Measurements from ENCODE around the gene MDN1. TPM values are rescaled to one million over a fixed set of nuclear protein-coding genes. Genes with fewer than 3 reads are reported as not detected.
"Not testable (repeated sequence)": the region's sequence is repeated elsewhere in the genome, so short reads cannot be mapped to it uniquely, and the experiment has no call there.

The MDN1 gene
- polyA plus RNA-seq, 1 experiment: 3.3 TPM

GRCh38 chr6:89817481-89817880 lies 2.1 kb downstream of the MDN1 start:
- ChIA-PET POLR2A (no interaction called here), CTCF (no interaction called here)
- no peak for DNase-seq (ENCODE audit: low read depth)
- TF ChIP-seq CTCF (IDR thresholded peaks at IDR 0.05; ENCODE audit: insufficient read depth, low read depth, low read length): no peak
- Histone ChIP-seq H3K27me3 (ENCODE audit: control insufficient read depth, insufficient read depth, low read length) (no peaks in the 10 kb centered on the region), H3K36me3 (ENCODE audit: control insufficient read depth, insufficient read depth, low read length) (no peaks in the 10 kb centered on the region), H3K4me3 (ENCODE audit: low read depth, low read length) (no peak overlapping the region)

- POLR2A ChIA-PET; CTCF ChIA-PET; H3K36me3 ChIP-seq (ENCODE audit: control insufficient read depth, insufficient read depth, low read length); H3K27me3 ChIP-seq (ENCODE audit: control insufficient read depth, insufficient read depth, low read length); DNase-seq (ENCODE audit: low read depth); H3K4me3 ChIP-seq (ENCODE audit: low read depth, low read length): not testable (repeated sequence)
These were observed 6.2 kb downstream of the MDN1 start for GRCh38 chr6:89813422-89813821.

- ChIA-PET POLR2A (no interaction called here), CTCF (no interaction called here)
- H3K36me3 ChIP-seq (ENCODE audit: control insufficient read depth, insufficient read depth, low read length): no peaks in the 10 kb centered on the region
- no peaks in the 10 kb centered on the region for H3K27me3 ChIP-seq (ENCODE audit: control insufficient read depth, insufficient read depth, low read length)
- no peak for TF ChIP-seq CTCF (IDR thresholded peaks at IDR 0.05; ENCODE audit: insufficient read depth, low read depth, low read length)
- no peak for DNase-seq (ENCODE audit: low read depth)
- H3K4me3 ChIP-seq (ENCODE audit: low read depth, low read length): no peak overlapping the region
These were observed 12.0 kb downstream of the MDN1 start for GRCh38 chr6:89807581-89807980.

GRCh38 chr6:89805814-89806371 lies 13.7 kb downstream of the MDN1 start:
- Histone ChIP-seq H3K4me3 (ENCODE audit: low read depth, low read length) (no peak overlapping the region), H3K27me3 (ENCODE audit: control insufficient read depth, insufficient read depth, low read length) (no peaks in the 10 kb centered on the region), H3K36me3 (ENCODE audit: control insufficient read depth, insufficient read depth, low read length) (no peaks in the 10 kb centered on the region)
- TF ChIP-seq CTCF (IDR thresholded peaks at IDR 0.05; ENCODE audit: insufficient read depth, low read depth, low read length): no peak
- DNase-seq (ENCODE audit: low read depth): no peak
- ChIA-PET POLR2A (interaction anchor here (0.6 kb wide), 1 partner anchor 67 kb away, joined by 3 read pairs; no protein-coding TSS in a partner anchor), CTCF (no interaction called here)

- H3K27me3 ChIP-seq (ENCODE audit: control insufficient read depth, insufficient read depth, low read length): no peaks in the 10 kb centered on the region
- no peak for DNase-seq (ENCODE audit: low read depth)
- ChIA-PET POLR2A (no interaction called here), CTCF (no interaction called here)
- TF ChIP-seq CTCF (IDR thresholded peaks at IDR 0.05; ENCODE audit: insufficient read depth, low read depth, low read length): no peak
- H3K36me3 ChIP-seq (ENCODE audit: control insufficient read depth, insufficient read depth, low read length): peaks cover 2% of the 10 kb centered on the region; the same call in 1 of the 2 replicates
- no peak overlapping the region for H3K4me3 ChIP-seq (ENCODE audit: low read depth, low read length)
These were observed 16.3 kb downstream of the MDN1 start for GRCh38 chr6:89803271-89803670.

GRCh38 chr6:89799756-89800155 lies 19.8 kb downstream of the MDN1 start:
- H3K27me3 ChIP-seq (ENCODE audit: control insufficient read depth, insufficient read depth, low read length): no peaks in the 10 kb centered on the region
- no peak overlapping the region for H3K4me3 ChIP-seq (ENCODE audit: low read depth, low read length)
- no peak for DNase-seq (ENCODE audit: low read depth)
- no peak for TF ChIP-seq CTCF (IDR thresholded peaks at IDR 0.05; ENCODE audit: insufficient read depth, low read depth, low read length)
- CTCF ChIA-PET: interaction anchor here (0.6 kb wide), 1 partner anchor 471 kb away, joined by 3 read pairs; no protein-coding TSS in a partner anchor
- H3K36me3 ChIP-seq (ENCODE audit: control insufficient read depth, insufficient read depth, low read length): peaks cover 2% of the 10 kb centered on the region; the same call in 1 of the 2 replicates
- POLR2A ChIA-PET: no interaction called here
